Tibial artery (tissue), 4 donors: ENCODE measurements around the gene PRAC2.

Experiments
- DNase-seq, 2 donors: peaks; one replicate each; pipeline ENCODE4 v3.0.0-alpha.2; 2019
- H3K27ac ChIP-seq, 2 donors: fragments of 200-600 bp; sonication (generic) in 1 of 2; 1 replicate in 1 of 2; 2 replicates in 1 of 2; pipeline ENCODE4 v1.5.1; 2018 to 2019; ENCODE audit warnings: mild to moderate bottlenecking in 1 of 2
- H3K27me3 ChIP-seq, 2 donors: fragments of 200-600 bp; sonication (generic) in 1 of 2; one replicate each; pipeline versions ENCODE4 v1.5.1 to v1.6.0; 2016 to 2019
- H3K36me3 ChIP-seq, 3 donors: fragments of 200-600 bp; sonication (generic) in 2 of 3; one replicate each; pipeline ENCODE4 v1.5.1; 2016 to 2019; ENCODE audit warnings: mild to moderate bottlenecking in 2 of 3
- H3K4me1 ChIP-seq, 4 donors: fragments of 200-600 bp; sonication (generic) in 2 of 4; 1 replicate in 3 of 4; 2 replicates in 1 of 4; pipeline ENCODE4 v1.5.1; 2016 to 2019
- H3K4me3 ChIP-seq, 2 donors: fragments of 200-600 bp; sonication (generic) in 1 of 2; 1 replicate in 1 of 2; 2 replicates in 1 of 2; pipeline ENCODE4 v1.5.1; 2018 to 2019; ENCODE audit warnings: mild to moderate bottlenecking in 2 of 2
- H3K9me3 ChIP-seq, 3 donors: fragments of 200-600 bp; sonication (generic) in 1 of 3; one replicate each; pipeline ENCODE4 v1.5.1; 2016 to 2019
- CTCF ChIP-seq, 2 experiments: fragments of 200-600 bp in 1 of 2; fragments of 450-650 bp in 1 of 2; IDR thresholded peaks; one replicate each; pipeline ENCODE4 v1.5.1; 2017 to 2019; ENCODE audit warnings: antibody characterized with exemption in 2 of 2, mild to moderate bottlenecking in 1 of 2, moderate library complexity in 1 of 2
- intact Hi-C: fragments of 100-400 bp; cut with DNase I; formaldehyde crosslinking; loops from one replicate; pipeline ENCODE4 v1.15.0; 2023; ENCODE audit warnings: low total_unique reads

Gene PRAC2

GRCh38 chr17:48749621-48750553, 26.9 kb downstream of the PRAC2 start:
- H3K27me3 ChIP-seq = peaks cover 1 to 100% of the 10 kb centered on the region in 2 donors
- no peaks in the 10 kb centered on the region for H3K9me3 ChIP-seq
- no peaks in the 10 kb centered on the region for H3K36me3 ChIP-seq
- peaks cover 0 to 15% (median 7%) of the 10 kb centered on the region in 4 donors for H3K4me1 ChIP-seq
- H3K4me3 ChIP-seq = no peak overlapping the region
- DNase-seq = no peak
- intact Hi-C loops = no loop called here
- no peak for TF ChIP-seq CTCF (IDR thresholded peaks at IDR 0.05)
- no peak overlapping the region for H3K27ac ChIP-seq

DNA sequence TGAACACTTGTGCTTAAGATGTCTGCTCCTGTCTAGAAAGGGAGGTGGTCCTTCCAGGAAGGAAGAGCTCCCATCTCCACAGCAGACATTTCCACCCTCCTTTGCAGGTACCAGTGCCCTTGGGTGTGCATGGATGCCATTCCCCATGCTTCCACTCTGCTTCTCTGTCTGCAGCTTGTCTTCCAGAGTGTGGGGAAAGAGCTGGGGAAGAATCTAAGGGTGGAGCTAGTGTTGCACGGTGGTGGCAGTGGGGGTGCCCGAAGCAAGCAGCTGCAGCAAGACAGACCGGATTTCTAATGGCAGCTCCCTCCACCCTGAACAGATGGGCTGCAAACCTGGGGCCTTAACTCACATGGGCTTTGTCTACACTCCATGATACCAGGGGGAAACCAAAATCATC, 28.2 kb downstream of the PRAC2 start:
- Histone ChIP-seq H3K27ac (no peak overlapping the region), H3K9me3 (no peaks in the 10 kb centered on the region), H3K4me3 (no peak overlapping the region), H3K27me3 (peaks cover 10 to 100% of the 10 kb centered on the region in 2 donors), H3K4me1 (peaks cover 0 to 19% (median 10%) of the 10 kb centered on the region in 4 donors), H3K36me3 (no peaks in the 10 kb centered on the region)
- TF ChIP-seq CTCF (IDR thresholded peaks at IDR 0.05) = no peak
- no peak for DNase-seq
- intact Hi-C loops = no loop called here

- no peak for TF ChIP-seq CTCF (IDR thresholded peaks at IDR 0.05)
Observed at GRCh38 chr17:48751733-48752398, 28.9 kb downstream of the PRAC2 start.

GRCh38 chr17:48752399-48753288, 29.7 kb downstream of the PRAC2 start:
- no peak overlapping the region for H3K4me3 ChIP-seq
- no peak overlapping the region for H3K27ac ChIP-seq
- intact Hi-C loops = no loop called here
- no peaks in the 10 kb centered on the region for H3K9me3 ChIP-seq
- DNase-seq = no peak
- no peak for TF ChIP-seq CTCF (IDR thresholded peaks at IDR 0.05)
- H3K36me3 ChIP-seq = no peaks in the 10 kb centered on the region
- H3K4me1 ChIP-seq = peaks cover 0 to 19% (median 10%) of the 10 kb centered on the region in 4 donors
- H3K27me3 ChIP-seq = peaks cover 10 to 100% of the 10 kb centered on the region in 2 donors

More at GRCh38 chr17:48751733-48752398, 28.9 kb downstream of the PRAC2 start:
- Histone ChIP-seq H3K4me3 (no peak overlapping the region), H3K9me3 (no peaks in the 10 kb centered on the region), H3K27me3 (peaks cover 10 to 100% of the 10 kb centered on the region in 2 donors), H3K27ac (no peak overlapping the region), H3K4me1 (peaks cover 0 to 19% (median 10%) of the 10 kb centered on the region in 4 donors), H3K36me3 (no peaks in the 10 kb centered on the region)
- DNase-seq = no peak
- intact Hi-C loops = no loop called here

DNA sequence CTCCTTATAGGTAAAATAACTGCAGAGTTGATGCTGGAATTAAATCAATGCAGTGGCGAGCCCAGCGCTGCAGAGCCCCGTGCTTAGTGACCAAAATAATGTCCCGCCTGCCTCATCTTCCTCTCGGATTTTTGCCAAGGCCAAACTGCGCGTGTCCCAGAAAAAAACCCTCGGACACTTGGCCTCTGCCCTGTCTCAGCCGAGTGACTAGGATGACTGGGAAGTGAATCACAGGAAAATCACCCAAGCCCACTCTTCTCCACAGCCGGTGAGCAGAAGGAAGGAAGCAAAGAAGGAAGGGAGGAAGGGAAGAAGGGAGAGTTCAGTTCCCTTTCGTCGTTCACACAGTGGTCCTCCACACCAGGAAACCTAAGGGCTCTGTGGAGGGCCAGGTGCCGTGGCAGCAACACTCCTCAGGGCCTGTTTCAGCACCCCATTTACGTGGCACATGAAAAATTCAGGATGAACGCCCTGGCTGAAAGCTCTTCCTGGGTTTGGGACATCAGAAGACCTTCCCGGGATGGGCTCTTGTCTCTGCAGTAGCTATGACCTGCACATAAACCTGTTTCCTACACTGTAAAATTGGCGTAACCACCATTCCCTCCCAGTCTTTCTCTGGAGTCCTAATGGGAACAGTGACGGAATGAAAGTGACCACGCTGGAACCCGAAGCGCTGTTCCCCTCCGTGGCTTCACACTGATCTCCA, 31.0 kb downstream of the PRAC2 start:
- Histone ChIP-seq H3K9me3 (no peaks in the 10 kb centered on the region), H3K4me1 (peaks cover 0 to 19% (median 10%) of the 10 kb centered on the region in 4 donors), H3K27me3 (peaks cover 10 to 99% of the 10 kb centered on the region in 2 donors), H3K36me3 (no peaks in the 10 kb centered on the region), H3K4me3 (no peak overlapping the region), H3K27ac (no peak overlapping the region)
- DNase-seq = no peak
- intact Hi-C loops = no loop called here
- no peak for TF ChIP-seq CTCF (IDR thresholded peaks at IDR 0.05)
